ENCODE measurements around the gene LONRF2. TPM values are rescaled to one million over a fixed set of nuclear protein-coding genes. Genes with fewer than 3 reads are reported as not detected.

LONRF2 gene
- under 0.01 TPM in 2 replicates for total RNA-seq

DNA sequence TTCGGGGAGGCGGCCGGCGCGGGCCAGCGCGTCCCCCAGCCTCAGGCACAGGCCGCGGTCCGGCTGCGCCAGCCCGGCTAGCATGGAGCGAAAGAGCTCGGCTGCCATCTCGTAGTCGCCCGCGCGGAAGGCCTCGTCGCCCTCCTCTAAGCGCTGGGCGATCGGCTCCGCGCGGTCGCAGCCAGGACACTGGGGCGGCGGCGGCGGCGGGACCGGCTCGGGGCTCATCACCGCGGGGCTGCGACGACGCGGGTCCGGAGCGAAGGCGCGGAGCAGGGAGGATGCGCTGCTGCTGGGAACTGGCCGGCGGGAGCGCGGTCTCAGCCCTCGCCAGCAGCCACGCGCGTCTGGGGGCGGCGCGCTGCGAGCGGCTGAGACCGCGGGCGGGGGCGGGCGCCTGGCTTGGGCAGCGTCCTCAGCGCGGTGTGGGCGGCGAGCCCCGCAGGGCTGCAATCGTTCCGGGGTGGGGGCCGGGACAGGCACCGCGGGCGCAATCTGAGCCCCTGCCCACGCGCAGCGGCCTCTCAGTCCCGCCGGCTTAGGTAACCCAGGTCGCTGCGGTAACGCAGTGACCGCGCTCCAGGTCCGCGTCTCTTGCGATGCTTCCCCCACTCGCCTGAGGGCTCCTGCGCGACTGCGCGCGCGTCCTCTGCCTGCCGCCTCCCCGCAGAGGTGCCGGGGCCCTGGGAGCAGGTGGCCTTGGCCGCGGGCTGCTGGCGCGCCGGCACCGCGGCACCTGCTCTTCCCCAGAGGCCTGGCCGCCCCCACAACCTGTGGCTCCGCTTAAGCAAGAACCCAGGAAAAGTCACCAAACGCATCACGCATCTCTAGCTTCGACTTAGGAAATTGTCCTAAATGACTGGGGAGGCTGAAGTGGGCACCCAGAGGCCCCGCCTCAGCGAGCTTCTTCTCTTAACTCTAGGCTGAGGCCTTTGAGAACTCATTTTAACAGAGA lies at the start of gene LONRF2:
Gene LONRF2 (minus strand): TSS at position 636 of the 955 bp plus-strand sequence. CDS start 408 bp downstream, at position 228.

Other genes with a start within 250 kb of the LONRF2 start
- gene AFF3, start 179.9 kb downstream of the LONRF2 start, total RNA-seq: 0.11 TPM in 1 of 2 replicates, not detected in the other
- 7.6 and 10.8 TPM in 2 replicates for gene CHST10, start 95.2 kb upstream of the LONRF2 start, total RNA-seq
- not detected in 2 replicates for gene NMS, start 148.0 kb upstream of the LONRF2 start, total RNA-seq
- 12.4 and 13.9 TPM in 2 replicates for gene PDCL3, start 240.5 kb upstream of the LONRF2 start, total RNA-seq

Measured in dermis lymphatic vessel endothelial cell (primary cell).